Neural cell (in vitro differentiated cells): ENCODE measurements around the gene GDPD2.

Experiments
- EP300 ChIP-seq: fragments of 450-650 bp; conservative IDR thresholded peaks from 2 replicates; pipeline ENCODE4 v1.6.1; 2014; ENCODE audit warnings: antibody characterized with exemption, mild to moderate bottlenecking, moderate library complexity; ENCODE audit not compliant: poor library complexity, severe bottlenecking
- EZH2 ChIP-seq: fragments of 200-600, 300-800 bp; shearing (Covaris generic), sonication (generic); IDR thresholded peaks from 2 replicates; pipeline ENCODE4 v1.6.1; 2014; ENCODE audit warnings: antibody characterized with exemption, low read length, borderline replicate concordance, mild to moderate bottlenecking; ENCODE audit not compliant: insufficient read depth, poor library complexity, severe bottlenecking
- MXI1 ChIP-seq: fragments of 450-650 bp; conservative IDR thresholded peaks from 2 replicates; pipeline ENCODE4 v1.6.1; 2014; ENCODE audit warnings: antibody characterized with exemption, mild to moderate bottlenecking; ENCODE audit not compliant: poor library complexity, severe bottlenecking
- TF ChIP-seq, protein P1 (sequence below): fragments of 450-650 bp; IDR thresholded peaks from 2 replicates; pipeline ENCODE4 v1.5.1; 2014; ENCODE audit warnings: antibody characterized with exemption, mild to moderate bottlenecking, moderate library complexity; ENCODE audit not compliant: poor library complexity, severe bottlenecking
- TF ChIP-seq, protein P2 (sequence below): IDR thresholded peaks from 2 replicates; pipeline ENCODE4 v1.6.1; 2012; ENCODE audit warnings: borderline replicate concordance

DNA sequence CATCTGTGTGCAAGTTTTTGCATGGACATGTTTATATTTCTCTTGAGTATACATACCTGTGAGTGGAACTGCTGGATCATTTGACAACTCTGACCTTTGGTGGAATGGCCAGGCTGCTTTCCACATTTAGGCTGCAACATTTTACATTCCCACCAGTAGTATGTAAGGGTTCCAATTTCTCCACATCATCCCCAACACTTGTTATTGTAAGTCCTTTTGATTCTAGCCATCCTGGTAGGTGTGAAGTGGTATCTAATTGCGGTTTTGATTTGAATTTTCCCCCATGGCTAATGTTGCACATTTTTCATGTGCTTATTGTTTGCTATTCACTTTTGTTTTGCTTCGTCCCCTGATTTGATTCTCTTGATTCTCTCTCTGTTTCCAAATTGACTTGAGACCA, 37.9 kb downstream of the GDPD2 start:
- TF ChIP-seq EP300 = no peak
- TF ChIP-seq, protein P1, sequence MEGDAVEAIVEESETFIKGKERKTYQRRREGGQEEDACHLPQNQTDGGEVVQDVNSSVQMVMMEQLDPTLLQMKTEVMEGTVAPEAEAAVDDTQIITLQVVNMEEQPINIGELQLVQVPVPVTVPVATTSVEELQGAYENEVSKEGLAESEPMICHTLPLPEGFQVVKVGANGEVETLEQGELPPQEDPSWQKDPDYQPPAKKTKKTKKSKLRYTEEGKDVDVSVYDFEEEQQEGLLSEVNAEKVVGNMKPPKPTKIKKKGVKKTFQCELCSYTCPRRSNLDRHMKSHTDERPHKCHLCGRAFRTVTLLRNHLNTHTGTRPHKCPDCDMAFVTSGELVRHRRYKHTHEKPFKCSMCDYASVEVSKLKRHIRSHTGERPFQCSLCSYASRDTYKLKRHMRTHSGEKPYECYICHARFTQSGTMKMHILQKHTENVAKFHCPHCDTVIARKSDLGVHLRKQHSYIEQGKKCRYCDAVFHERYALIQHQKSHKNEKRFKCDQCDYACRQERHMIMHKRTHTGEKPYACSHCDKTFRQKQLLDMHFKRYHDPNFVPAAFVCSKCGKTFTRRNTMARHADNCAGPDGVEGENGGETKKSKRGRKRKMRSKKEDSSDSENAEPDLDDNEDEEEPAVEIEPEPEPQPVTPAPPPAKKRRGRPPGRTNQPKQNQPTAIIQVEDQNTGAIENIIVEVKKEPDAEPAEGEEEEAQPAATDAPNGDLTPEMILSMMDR = no peak
- TF ChIP-seq, protein P2, sequence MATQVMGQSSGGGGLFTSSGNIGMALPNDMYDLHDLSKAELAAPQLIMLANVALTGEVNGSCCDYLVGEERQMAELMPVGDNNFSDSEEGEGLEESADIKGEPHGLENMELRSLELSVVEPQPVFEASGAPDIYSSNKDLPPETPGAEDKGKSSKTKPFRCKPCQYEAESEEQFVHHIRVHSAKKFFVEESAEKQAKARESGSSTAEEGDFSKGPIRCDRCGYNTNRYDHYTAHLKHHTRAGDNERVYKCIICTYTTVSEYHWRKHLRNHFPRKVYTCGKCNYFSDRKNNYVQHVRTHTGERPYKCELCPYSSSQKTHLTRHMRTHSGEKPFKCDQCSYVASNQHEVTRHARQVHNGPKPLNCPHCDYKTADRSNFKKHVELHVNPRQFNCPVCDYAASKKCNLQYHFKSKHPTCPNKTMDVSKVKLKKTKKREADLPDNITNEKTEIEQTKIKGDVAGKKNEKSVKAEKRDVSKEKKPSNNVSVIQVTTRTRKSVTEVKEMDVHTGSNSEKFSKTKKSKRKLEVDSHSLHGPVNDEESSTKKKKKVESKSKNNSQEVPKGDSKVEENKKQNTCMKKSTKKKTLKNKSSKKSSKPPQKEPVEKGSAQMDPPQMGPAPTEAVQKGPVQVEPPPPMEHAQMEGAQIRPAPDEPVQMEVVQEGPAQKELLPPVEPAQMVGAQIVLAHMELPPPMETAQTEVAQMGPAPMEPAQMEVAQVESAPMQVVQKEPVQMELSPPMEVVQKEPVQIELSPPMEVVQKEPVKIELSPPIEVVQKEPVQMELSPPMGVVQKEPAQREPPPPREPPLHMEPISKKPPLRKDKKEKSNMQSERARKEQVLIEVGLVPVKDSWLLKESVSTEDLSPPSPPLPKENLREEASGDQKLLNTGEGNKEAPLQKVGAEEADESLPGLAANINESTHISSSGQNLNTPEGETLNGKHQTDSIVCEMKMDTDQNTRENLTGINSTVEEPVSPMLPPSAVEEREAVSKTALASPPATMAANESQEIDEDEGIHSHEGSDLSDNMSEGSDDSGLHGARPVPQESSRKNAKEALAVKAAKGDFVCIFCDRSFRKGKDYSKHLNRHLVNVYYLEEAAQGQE = no peak
- no peak for TF ChIP-seq MXI1
- no peak for TF ChIP-seq EZH2
